IMR-90 (cell line): Measurements from ENCODE around the gene KLF11. TPM values are rescaled to one million over a fixed set of nuclear protein-coding genes. Genes with fewer than 3 reads are reported as not detected.

Source experiments
- ATAC-seq: fragments of 200-7000 bp; cut with Tn5 transposase; 2 replicates; pipeline ENCODE4 v1.9.1; 2020; ENCODE audit warnings: low read depth, mild to moderate bottlenecking, moderate library complexity
- BruUV-seq: library from RNA; stranded (reverse); fragments of 400-500 nt; replicated peaks from 2 replicates; lab custom pipeline; 2021; lab: Mats Ljungman, UMichigan
- CTCF ChIA-PET: fragments of 300-600 bp; formaldehyde crosslinking; extraction: SDS; loops from one replicate; lab custom pipeline; 2021; ENCODE audit warnings: antibody characterized with exemption; lab: Yijun Ruan, JAX
- POLR2A ChIA-PET: fragments of 300-600 bp; sonication (Branson Sonifier 250); formaldehyde crosslinking; loops from one replicate; lab custom pipeline; 2022; ENCODE audit warnings: antibody characterized with exemption; ENCODE audit not compliant: unreplicated experiment; lab: Charles Lee
- DNase-seq: peaks from one replicate; pipeline ENCODE4 v3.0.0; 2013
- H2AFZ ChIP-seq: replicated peaks from 2 replicates; pipeline ENCODE3; 2013; ENCODE audit warnings: low read length, mild to moderate bottlenecking; ENCODE audit not compliant: poor library complexity
- H2AK5ac ChIP-seq: 2 replicates; pipeline ENCODE4 v1.6.1; 2013; ENCODE audit warnings: low read depth, low read length, inconsistent platforms
- H2AK9ac ChIP-seq: replicated peaks from 2 replicates; pipeline ENCODE3; 2013; ENCODE audit warnings: mild to moderate bottlenecking, low read depth, low read length, moderate library complexity; ENCODE audit not compliant: poor library complexity
- H2BK120ac ChIP-seq: 2 replicates; pipeline ENCODE4 v1.6.1; 2013; ENCODE audit warnings: low read depth, low read length, inconsistent platforms
- H2BK15ac ChIP-seq: 3 replicates; pipeline ENCODE4 v1.6.1; 2013; ENCODE audit warnings: low read depth, low read length, inconsistent platforms
- H2BK20ac ChIP-seq: 2 replicates; pipeline ENCODE4 v1.6.1; 2013; ENCODE audit warnings: low read depth, mild to moderate bottlenecking, inconsistent platforms, low read length, moderate library complexity
- H2BK5ac ChIP-seq: 2 replicates; pipeline ENCODE4 v1.6.1; 2013; ENCODE audit warnings: mild to moderate bottlenecking, low read depth, low read length, inconsistent platforms; ENCODE audit not compliant: poor library complexity, severe bottlenecking
- H3K14ac ChIP-seq: replicated peaks from 2 replicates; pipeline ENCODE4 v1.6.1; 2013; ENCODE audit warnings: low read depth, low read length, inconsistent platforms
- H3K18ac ChIP-seq: 2 replicates; pipeline ENCODE4 v1.6.1; 2013; ENCODE audit warnings: low read depth, low read length, control low read depth
- H3K23ac ChIP-seq: 2 replicates; pipeline ENCODE4 v1.6.1; 2013; ENCODE audit warnings: low read depth, low read length, inconsistent platforms
- H3K27ac ChIP-seq: 2 replicates; pipeline ENCODE4 v1.5.1; 2013; ENCODE audit warnings: mild to moderate bottlenecking, control low read depth, low read length; ENCODE audit not compliant: insufficient read depth
- H3K27me3 ChIP-seq: 2 replicates; pipeline ENCODE4 v1.6.1; 2013; ENCODE audit warnings: low read length; ENCODE audit not compliant: control insufficient read depth, insufficient read depth
- H3K36me3 ChIP-seq: 2 replicates; pipeline ENCODE4 v1.6.1; 2013; ENCODE audit warnings: low read length, mixed read lengths; ENCODE audit not compliant: control insufficient read depth, insufficient read depth
- H3K4ac ChIP-seq: 2 replicates; pipeline ENCODE4 v1.6.1; 2013; ENCODE audit warnings: low read depth, low read length, inconsistent platforms
- H3K4me1 ChIP-seq: 2 replicates; pipeline ENCODE4 v1.6.1; 2013; ENCODE audit warnings: low read length, mixed read lengths; ENCODE audit not compliant: control insufficient read depth, insufficient read depth
- H3K4me2 ChIP-seq: 2 replicates; pipeline ENCODE4 v1.6.1; 2013; ENCODE audit warnings: low read depth, mild to moderate bottlenecking, control low read depth, low read length, moderate library complexity
- H3K4me3 ChIP-seq: 2 replicates; pipeline ENCODE4 v1.5.1; 2013; ENCODE audit warnings: low read depth, mild to moderate bottlenecking, control low read depth, low read length, moderate library complexity; ENCODE audit not compliant: insufficient read depth
- H3K56ac ChIP-seq: 2 replicates; pipeline ENCODE4 v1.6.1; 2013; ENCODE audit warnings: low read length, inconsistent platforms; ENCODE audit not compliant: insufficient read depth; ENCODE audit errors: extremely low read depth
- H3K79me1 ChIP-seq, 2 experiments: 2 replicates each; pipeline ENCODE4 v1.6.1; 2013; ENCODE audit warnings: low read length in 2 of 2, inconsistent platforms in 1 of 2, low read depth in 1 of 2
- H3K9ac ChIP-seq: 2 replicates; pipeline ENCODE4 v1.6.1; 2013; ENCODE audit warnings: low read depth, low read length, control low read depth
- H3K9me1 ChIP-seq: 2 replicates; pipeline ENCODE4 v1.6.1; 2013; ENCODE audit warnings: low read length, inconsistent platforms; ENCODE audit not compliant: insufficient read depth
- H3K9me3 ChIP-seq: 2 replicates; pipeline ENCODE4 v1.6.1; 2013; ENCODE audit warnings: low read length; ENCODE audit not compliant: control insufficient read depth, insufficient read depth
- H4K20me1 ChIP-seq: 2 replicates; pipeline ENCODE4 v1.6.1; 2013; ENCODE audit warnings: low read length, inconsistent platforms; ENCODE audit not compliant: insufficient read depth
- H4K5ac ChIP-seq: 2 replicates; pipeline ENCODE4 v1.6.1; 2013; ENCODE audit warnings: mild to moderate bottlenecking, low read depth, low read length, control low read depth
- H4K8ac ChIP-seq, 2 experiments: 2 replicates each; pipeline ENCODE4 v1.6.1; 2013; ENCODE audit warnings: low read depth in 2 of 2, low read length in 2 of 2, control low read depth in 1 of 2, inconsistent platforms in 1 of 2
- H4K91ac ChIP-seq: 2 replicates; pipeline ENCODE4 v1.6.1; 2013; ENCODE audit warnings: low read depth, low read length, inconsistent platforms; ENCODE audit not compliant: insufficient read depth
- BHLHE40 ChIP-seq: fragments of 150-350 bp; IDR thresholded peaks from 2 replicates; pipeline ENCODE4 v1.6.1; 2016; ENCODE audit warnings: mild to moderate bottlenecking, low read depth, low read length
- CHD1 ChIP-seq: IDR thresholded peaks from 2 replicates; pipeline ENCODE4 v1.6.1; 2012; ENCODE audit warnings: low read depth, low read length, improper control_type of control experiment
- CTCF ChIP-seq: conservative IDR thresholded peaks from 2 replicates; pipeline ENCODE4 v1.5.1; 2012; ENCODE audit warnings: mild to moderate bottlenecking, low read depth, low read length, improper control_type of control experiment
- ELK1 ChIP-seq: fragments of 150-350 bp; IDR thresholded peaks from 2 replicates; pipeline ENCODE4 v1.6.1; 2016; ENCODE audit warnings: low read depth, mild to moderate bottlenecking, low read length, moderate library complexity, borderline replicate concordance
- FOS ChIP-seq: fragments of 150-350 bp; IDR thresholded peaks from 2 replicates; pipeline ENCODE4 v1.6.1; 2016; ENCODE audit warnings: low read depth, low read length
- MAFK ChIP-seq: IDR thresholded peaks from 2 replicates; pipeline ENCODE4 v1.6.1; 2012; ENCODE audit warnings: low read depth, low read length, improper control_type of control experiment
- MAZ ChIP-seq: IDR thresholded peaks from 2 replicates; pipeline ENCODE4 v1.6.1; 2012; ENCODE audit warnings: low read depth, mild to moderate bottlenecking, low read length, improper control_type of control experiment, moderate library complexity, borderline replicate concordance
- MXI1 ChIP-seq: IDR thresholded peaks from 2 replicates; pipeline ENCODE4 v1.6.1; 2012; ENCODE audit warnings: low read depth, mild to moderate bottlenecking, low read length, moderate library complexity, borderline replicate concordance
- POLR2A ChIP-seq: IDR thresholded peaks from 2 replicates; pipeline ENCODE4 v1.6.1; 2012; ENCODE audit warnings: mild to moderate bottlenecking, low read depth, low read length
- RCOR1 ChIP-seq: IDR thresholded peaks from 2 replicates; pipeline ENCODE4 v1.6.1; 2012; ENCODE audit warnings: mild to moderate bottlenecking, low read length, improper control_type of control experiment; ENCODE audit not compliant: insufficient replicate concordance
- RFX5 ChIP-seq: IDR thresholded peaks from 2 replicates; pipeline ENCODE4 v1.8.0; 2012; ENCODE audit warnings: low read depth, mild to moderate bottlenecking, low read length, moderate library complexity
- SMC3 ChIP-seq: fragments of 150-350 bp; IDR thresholded peaks from 2 replicates; pipeline ENCODE4 v1.6.1; 2016; ENCODE audit warnings: low read depth, mild to moderate bottlenecking, antibody characterized with exemption, low read length, moderate library complexity
- WGBS, 2 experiments: methylation state at CpG; one replicate each; pipeline versions ENCODE4 v1.1.5 to v1.1.7; 2013; ENCODE audit warnings: missing lambda C conversion rate in 2 of 2; ENCODE audit not compliant: insufficient read length in 1 of 2; ENCODE audit errors: extremely low coverage in 2 of 2; 5-methylcytosine and 5-hydroxymethylcytosine counted together
- dilution Hi-C: fragments of 300-500 bp; cut with HindIII; formaldehyde crosslinking; loops from one replicate; pipeline ENCODE4 v1.14.3; 2018; ENCODE audit warnings: low sequenced_read_pairs; ENCODE audit not compliant: unreplicated experiment
- in situ Hi-C: fragments of 300-500 bp; cut with MboI; formaldehyde crosslinking; loops from 3 replicates; pipeline ENCODE4 v1.14.3; 2019; ENCODE audit warnings: low sequenced_read_pairs, inconsistent platforms, mixed read lengths
- intact Hi-C: fragments of 100-400 bp; cut with micrococcal nuclease; formaldehyde crosslinking; loops from 2 replicates; pipeline ENCODE4 v1.10.0; 2022
- polyA plus RNA-seq, 3 experiments: library from polyadenylated mRNA; depleted of rRNA; stranded (reverse); fragments of >200 nt; gene quantifications; 2 replicates each; pipeline ENCODE4 v1.2.3, GENCODE V29; 2012; ENCODE audit warnings: low replicate concordance in 1 of 3
- total RNA-seq: library from RNA; depleted of rRNA; stranded (reverse); fragments of >200 nt; gene quantifications from 2 replicates; pipeline ENCODE4 v1.2.3, GENCODE V29; 2012

KLF11 gene
- total and polyA plus RNA-seq, 2 of the 4 experiments (the other 2 are of a cell fraction): 2.0 to 2.4 TPM

GRCh38 chr2:10034333-10035052 is 8.9 kb upstream of the KLF11 start:
- ChIA-PET CTCF (interaction anchor here (1.2 kb wide), 1 partner anchor 50 kb away, joined by 5 read pairs; no protein-coding TSS in a partner anchor), POLR2A (no interaction called here)
- Histone ChIP-seq H3K9ac (no peak overlapping the region), H3K4me1 (peaks cover 9% of the 10 kb centered on the region; the same call in 1 of the 2 replicates), H2BK120ac (no peak overlapping the region), H2BK5ac (no peak overlapping the region), H3K27ac (no peak overlapping the region), H3K4me2 (no peak overlapping the region), H2BK20ac (no peak overlapping the region), H4K5ac (no peak overlapping the region), H3K4ac (no peak overlapping the region), H3K9me1 (peaks cover 7% of the 10 kb centered on the region; the same call in 1 of the 2 replicates), H3K56ac (no peak overlapping the region), H4K20me1 (no peaks in the 10 kb centered on the region), H3K9me3 (no peaks in the 10 kb centered on the region), H3K36me3 (no peaks in the 10 kb centered on the region), H3K4me3 (no peak overlapping the region), H3K23ac (no peak overlapping the region), H2AK5ac (no peak overlapping the region), H2AK9ac (no peak overlapping the region), H3K27me3 (no peaks in the 10 kb centered on the region), H4K91ac (no peak overlapping the region), H2AFZ (no peak overlapping the region), H3K14ac (no peak overlapping the region), H3K18ac (no peak overlapping the region), H3K79me1 (no peaks in the 10 kb centered on the region), H4K8ac (no peak overlapping the region), H2BK15ac (no peak overlapping the region)
- dilution Hi-C loops: no loop called here
- DNase-seq (no peak), ATAC-seq (no peak)
- intact Hi-C loops: no loop called here
- BruUV-seq: no TSS peak
- in situ Hi-C loops: no loop called here
- TF ChIP-seq BHLHE40: no peak
- no peak for TF ChIP-seq POLR2A
- no peak for TF ChIP-seq FOS
- TF ChIP-seq MAFK: no peak
- no peak for TF ChIP-seq MAZ
- no peak for TF ChIP-seq CTCF
- no peak for TF ChIP-seq SMC3
- no peak for TF ChIP-seq RCOR1
- no peak for TF ChIP-seq MXI1
- TF ChIP-seq ELK1: no peak
- no peak for TF ChIP-seq RFX5
- no peak for TF ChIP-seq CHD1
- WGBS, 2 experiments: 85% methylated on average over 4 of the region's 12 CpGs; no CpG with 5 or more reads in 1 of the 2 experiments
